Testis (tissue), 3 donors: Measurements from ENCODE around the gene RTL1. TPM values are rescaled to one million over a fixed set of nuclear protein-coding genes. Genes with fewer than 3 reads are reported as not detected.
A peak's percentile ranks its signal among the peaks of the same experiment; 100 is the strongest.

Source experiments
- DNase-seq: peaks from one replicate; pipeline ENCODE4 v3.0.0-alpha.2; 2019
- H3K27ac ChIP-seq, 2 donors: fragments of 200-600 bp; sonication (generic); one replicate each; pipeline ENCODE4 v1.5.1; 2019
- H3K27me3 ChIP-seq: fragments of 200-600 bp; sonication (generic); one replicate; pipeline ENCODE4 v1.5.1; 2019
- H3K36me3 ChIP-seq: fragments of 200-600 bp; sonication (generic); one replicate; pipeline ENCODE4 v1.5.1; 2017; ENCODE audit warnings: low read depth; ENCODE audit errors: missing control alignments
- H3K4me1 ChIP-seq: fragments of 200-600 bp; sonication (generic); one replicate; pipeline ENCODE4 v1.5.1; 2019
- H3K4me3 ChIP-seq, 2 donors: fragments of 200-600 bp; sonication (generic); one replicate each; pipeline ENCODE4 v1.5.1; 2017 to 2019
- H3K9me3 ChIP-seq: fragments of 200-600 bp; sonication (generic); one replicate; pipeline ENCODE4 v1.5.1; 2017
- CTCF ChIP-seq, 3 experiments: fragments of 450-650 bp in 2 of 3; fragments of 200-600 bp in 1 of 3; sonication (generic) in 1 of 3; IDR thresholded peaks; one replicate each; pipeline ENCODE4 v1.5.1; 2016 to 2019; ENCODE audit warnings: antibody characterized with exemption in 3 of 3, mild to moderate bottlenecking in 2 of 3, moderate library complexity in 1 of 3
- POLR2A ChIP-seq: fragments of 450-650 bp; IDR thresholded peaks from one replicate; pipeline ENCODE4 v1.6.1; 2017; ENCODE audit warnings: antibody characterized with exemption, mild to moderate bottlenecking, moderate library complexity
- WGBS, 2 donors: methylation state at CpG; one replicate each; pipeline ENCODE4 v1.1.5; 2018; 5-methylcytosine and 5-hydroxymethylcytosine counted together
- intact Hi-C: fragments of 100-400 bp; cut with DNase I; formaldehyde crosslinking; loops from one replicate; pipeline ENCODE4 v1.15.1; 2023; ENCODE audit warnings: low total_unique reads
- polyA plus RNA-seq: library from polyadenylated mRNA; stranded (reverse); fragments of 350-450 nt; fragmentation: Illumina TruSeq; extraction: RNeasy Lipid Tissue Mini Kit (QIAGEN cat#74804); gene quantifications from one replicate; pipeline ENCODE4 v1.2.3, GENCODE V29; 2014; ENCODE audit warnings: low read depth, low replicate concordance; ENCODE audit not compliant: insufficient read depth
- total RNA-seq, 2 donors: library from RNA; depleted of rRNA; stranded (reverse); fragments of >200 nt; gene quantifications; one replicate each; pipeline ENCODE4 v1.2.3, GENCODE V29; 2016

Gene RTL1
- total and polyA plus RNA-seq, 3 donors from 2014 or later = 0.34 to 1.2 (median 0.94) TPM

DNA sequence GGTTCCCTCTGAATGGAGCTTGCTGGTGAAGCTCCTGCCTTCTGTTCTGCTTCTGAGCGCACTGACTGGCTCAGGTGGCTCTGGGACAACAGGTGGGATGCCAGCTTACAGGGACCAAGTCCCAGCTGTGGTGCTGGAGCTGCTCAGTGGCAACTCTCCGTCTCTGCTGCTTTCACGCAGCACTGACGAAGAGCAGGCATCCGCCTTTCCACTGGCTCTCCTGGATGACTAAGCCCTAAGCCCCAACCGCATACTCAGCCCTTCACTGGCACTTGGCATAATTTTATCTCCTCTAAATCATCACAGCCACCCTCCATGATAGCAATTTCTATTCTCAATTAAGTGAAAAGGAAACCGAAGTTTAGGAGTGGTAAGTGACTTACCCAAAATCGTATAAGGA lies 3.7 kb upstream of the RTL1 start:
- no peak for DNase-seq
- intact Hi-C loops = no loop called here
- H3K27me3 ChIP-seq = no peaks in the 10 kb centered on the region
- H3K36me3 ChIP-seq = no peaks in the 10 kb centered on the region
- H3K27ac ChIP-seq = no peak overlapping the region
- no peak for TF ChIP-seq CTCF (IDR thresholded peaks at IDR 0.05)
- no peak for TF ChIP-seq POLR2A
- WGBS, 2 donors = 90 to 93% methylated on average over 8 of the region's 8 CpGs
- no peak overlapping the region for H3K4me3 ChIP-seq
- peaks cover 3% of the 10 kb centered on the region for H3K4me1 ChIP-seq
- H3K9me3 ChIP-seq = no peaks in the 10 kb centered on the region

- TF ChIP-seq POLR2A = no peak
- TF ChIP-seq CTCF (IDR thresholded peaks at IDR 0.05) = no peak
- Histone ChIP-seq H3K36me3 (no peaks in the 10 kb centered on the region), H3K9me3 (no peaks in the 10 kb centered on the region), H3K4me1 (peaks cover 3% of the 10 kb centered on the region), H3K27ac (no peak overlapping the region), H3K4me3 (no peak overlapping the region), H3K27me3 (no peaks in the 10 kb centered on the region)
- intact Hi-C loops = no loop called here
- DNase-seq = peak; percentile 13
- 77 to 94% methylated on average over 3 to 6 of the region's 6 CpGs for WGBS, 2 donors
Observed at GRCh38 chr14:100906420-100906819, 2.9 kb upstream of the RTL1 start.

DNA sequence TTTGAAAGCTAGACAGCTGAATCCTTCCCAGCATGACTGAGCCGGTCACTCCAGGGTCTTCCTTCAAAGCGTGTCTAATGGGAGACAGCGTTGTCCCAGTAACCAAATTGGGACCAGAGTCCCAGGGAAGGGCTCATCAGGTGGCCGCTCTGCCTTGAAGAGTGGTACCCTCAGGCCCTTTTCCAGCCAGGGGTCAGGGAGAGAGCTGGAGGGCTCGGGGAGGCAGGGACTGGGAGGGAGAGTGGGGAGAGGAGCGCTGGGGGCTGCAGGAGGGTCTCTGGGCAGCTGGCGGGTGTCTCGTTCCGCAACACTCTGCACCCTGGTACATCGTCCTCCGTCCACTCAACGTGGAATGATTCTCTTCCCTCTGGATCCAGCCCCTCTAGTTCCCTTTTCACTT lies 1.6 kb upstream of the RTL1 start:
- Histone ChIP-seq H3K27me3 (no peaks in the 10 kb centered on the region), H3K36me3 (no peaks in the 10 kb centered on the region), H3K9me3 (no peaks in the 10 kb centered on the region), H3K4me1 (peaks cover 11% of the 10 kb centered on the region), H3K27ac (no peak overlapping the region), H3K4me3 (no peak overlapping the region)
- intact Hi-C loops = no loop called here
- TF ChIP-seq CTCF (IDR thresholded peaks at IDR 0.05) = no peak
- TF ChIP-seq POLR2A = no peak
- 41 to 45% methylated on average over 8 to 12 of the region's 12 CpGs for WGBS, 2 donors
- DNase-seq = peak; percentile 8

DNA sequence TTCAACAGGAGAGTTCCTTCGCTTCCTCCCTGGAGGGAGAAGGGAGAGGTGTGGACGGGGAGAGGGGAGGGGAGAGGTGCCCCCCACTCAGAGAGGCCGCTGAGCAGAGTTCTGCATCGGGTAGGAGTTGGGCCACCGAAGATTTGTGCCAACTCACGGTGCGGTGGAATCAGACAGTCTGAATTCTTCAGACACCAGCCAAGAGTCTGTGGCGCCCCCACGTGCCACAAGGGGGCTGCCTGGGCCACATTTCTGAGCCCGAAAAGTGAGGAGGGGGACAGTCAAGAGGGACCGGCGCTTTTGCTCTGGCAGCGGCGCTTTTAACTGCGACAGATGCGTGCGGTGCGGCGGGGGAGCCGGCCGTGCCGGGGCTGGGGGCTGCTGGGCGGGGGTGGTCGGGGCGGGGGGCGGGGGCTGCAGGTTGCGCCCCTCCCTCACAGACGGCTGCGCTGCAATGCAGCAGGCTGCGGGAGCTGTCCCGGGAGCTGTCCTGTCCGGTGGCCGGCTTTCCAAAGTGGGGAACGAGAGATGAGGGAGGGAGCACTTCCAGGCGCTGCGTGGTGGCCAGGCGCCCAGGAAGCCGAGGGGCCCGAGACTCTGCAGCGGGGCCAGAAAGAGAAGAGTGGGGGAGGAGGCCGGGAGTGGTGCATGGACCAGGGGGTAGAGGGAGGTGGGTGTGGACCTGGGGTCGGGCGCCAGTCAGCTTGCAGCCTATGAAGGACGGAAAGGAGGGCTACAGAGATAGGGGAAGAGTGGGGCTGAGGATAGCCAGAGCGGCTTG lies 975 bp upstream of the RTL1 start:
- Histone ChIP-seq H3K4me1 (peaks cover 17% of the 10 kb centered on the region), H3K4me3 (peak overlapping the region; percentile 9 to 30), H3K36me3 (no peaks in the 10 kb centered on the region), H3K27ac (no peak overlapping the region), H3K27me3 (no peaks in the 10 kb centered on the region), H3K9me3 (no peaks in the 10 kb centered on the region)
- no peak for TF ChIP-seq CTCF (IDR thresholded peaks at IDR 0.05)
- TF ChIP-seq POLR2A = no peak
- intact Hi-C loops = no loop called here
- peak; percentile 25 for DNase-seq
- 10 to 15% methylated on average over 21 to 32 of the region's 45 CpGs for WGBS, 2 donors

DNA sequence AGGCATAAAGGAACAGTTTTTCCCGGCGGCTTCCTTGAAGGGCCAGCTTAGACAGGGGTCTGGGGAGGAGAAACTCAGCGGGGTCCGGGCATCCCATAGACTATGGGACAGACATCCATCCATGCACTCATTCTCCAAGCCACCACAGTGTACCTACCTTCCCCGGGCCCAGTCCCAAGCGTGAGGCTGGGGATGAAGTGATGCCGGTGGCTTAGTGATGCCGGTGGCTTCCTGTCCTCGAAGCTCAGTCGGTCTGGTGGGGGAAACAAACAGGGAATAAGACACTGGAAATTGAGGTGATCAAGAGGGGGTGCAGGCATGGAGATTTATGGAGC lies 421 bp downstream of the RTL1 start:
- H3K27me3 ChIP-seq = no peaks in the 10 kb centered on the region
- peak; percentile 7 for DNase-seq

More for the DNA sequence above, 421 bp downstream of the RTL1 start:
- H3K27ac ChIP-seq = no peak overlapping the region
- intact Hi-C loops = no loop called here
- WGBS, 2 donors = 81 to 87% methylated on average over 8 to 9 of the region's 10 CpGs
- no peak for TF ChIP-seq POLR2A
- no peak for TF ChIP-seq CTCF (IDR thresholded peaks at IDR 0.05)
- H3K4me3 ChIP-seq = no peak overlapping the region
- H3K4me1 ChIP-seq = peaks cover 24% of the 10 kb centered on the region
- no peaks in the 10 kb centered on the region for H3K36me3 ChIP-seq
- no peaks in the 10 kb centered on the region for H3K9me3 ChIP-seq
